Keratinocyte (primary cell): ENCODE data around the gene CERT1.
"Not testable (repeated sequence)": the region's sequence is repeated elsewhere in the genome, so short reads cannot be mapped to it uniquely, and the experiment has no call there.

Experiments
- CTCF ChIP-seq, 3 experiments: IDR thresholded peaks in 1 of 3; conservative IDR thresholded peaks in 1 of 3; optimal IDR thresholded peaks in 1 of 3; 2 replicates in 2 of 3; 3 replicates in 1 of 3; pipeline versions ENCODE3 to v1.5.1; 2011; ENCODE audit warnings: low read length in 3 of 3, mild to moderate bottlenecking in 3 of 3, moderate library complexity in 2 of 3, control low read depth in 1 of 3, inconsistent platforms in 1 of 3; ENCODE audit not compliant: insufficient read depth in 2 of 3; ENCODE audit errors: extremely low read depth in 1 of 3
- EZH2 ChIP-seq: IDR thresholded peaks from one replicate; pipeline ENCODE4 v1.6.1; 2012; ENCODE audit warnings: inconsistent platforms, mild to moderate bottlenecking, low read length, moderate library complexity

GRCh38 chr5:75489847-75490246, 21.6 kb downstream of the CERT1 start:
- TF ChIP-seq CTCF (optimal IDR thresholded peaks at IDR 0.05 in 1 of 3, IDR thresholded peaks at IDR 0.05 in 1 of 3, conservative IDR thresholded peaks at IDR 0.05 in 1 of 3; ENCODE audit: extremely low read depth in 1 of 3, insufficient read depth in 2 of 3, low read length in 3 of 3); EZH2: not testable (repeated sequence)
